Breast epithelium (tissue), 3 donors: ENCODE measurements around the gene RIPOR3.

Source experiments
- POLR2A ChIP-seq: fragments of 450-650 bp; IDR thresholded peaks from one replicate; pipeline ENCODE4 v1.6.1; 2016; ENCODE audit warnings: antibody characterized with exemption, mild to moderate bottlenecking, moderate library complexity
- TF ChIP-seq, protein P1 (sequence below), 3 donors: fragments of 450-650 bp; IDR thresholded peaks; one replicate each; pipeline ENCODE4 v1.5.1; 2016 to 2017; ENCODE audit warnings: antibody characterized with exemption in 3 of 3, mild to moderate bottlenecking in 3 of 3, moderate library complexity in 3 of 3

DNA sequence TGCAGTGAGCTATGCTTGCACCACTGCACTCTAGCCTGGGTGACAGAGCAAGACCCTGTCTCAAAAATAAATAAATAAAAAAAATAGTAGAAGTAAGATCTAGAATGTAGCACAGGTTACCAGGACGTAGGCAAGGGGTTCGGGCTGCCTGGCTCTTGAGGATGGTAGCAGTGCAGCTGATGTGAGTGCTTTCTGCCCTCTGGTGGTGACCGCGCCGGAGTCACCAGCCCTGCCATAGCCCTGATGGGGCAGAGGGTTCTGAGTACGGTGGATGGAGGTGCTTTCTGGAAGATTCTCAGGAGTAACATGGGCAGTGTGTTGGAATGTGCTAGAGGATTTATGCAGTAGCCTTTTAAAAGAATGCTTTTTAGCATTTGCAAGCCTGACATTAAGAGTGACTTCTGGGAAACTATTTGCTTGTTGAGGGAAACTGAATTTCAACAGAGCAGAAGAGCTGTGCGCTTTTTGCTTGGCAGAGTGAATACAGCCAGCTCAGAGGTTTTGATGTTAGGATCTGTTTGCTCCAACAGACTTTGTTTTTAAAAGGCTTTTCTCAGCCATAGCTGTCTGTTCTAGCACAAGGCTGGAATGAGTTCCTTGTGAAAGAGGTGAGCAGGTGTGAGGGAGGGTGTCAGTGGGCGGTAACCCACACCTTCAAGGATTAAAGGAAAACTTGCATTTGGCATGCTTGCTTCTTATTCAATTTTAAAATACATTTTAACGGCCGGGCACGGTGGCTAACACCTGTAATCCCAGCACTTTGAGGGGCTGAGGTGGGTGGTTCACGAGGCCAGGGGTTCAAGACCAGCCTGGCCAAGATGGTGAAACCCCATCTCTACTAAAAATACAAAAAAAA lies 115.2 kb downstream of the RIPOR3 start:
- TF ChIP-seq, protein P1, sequence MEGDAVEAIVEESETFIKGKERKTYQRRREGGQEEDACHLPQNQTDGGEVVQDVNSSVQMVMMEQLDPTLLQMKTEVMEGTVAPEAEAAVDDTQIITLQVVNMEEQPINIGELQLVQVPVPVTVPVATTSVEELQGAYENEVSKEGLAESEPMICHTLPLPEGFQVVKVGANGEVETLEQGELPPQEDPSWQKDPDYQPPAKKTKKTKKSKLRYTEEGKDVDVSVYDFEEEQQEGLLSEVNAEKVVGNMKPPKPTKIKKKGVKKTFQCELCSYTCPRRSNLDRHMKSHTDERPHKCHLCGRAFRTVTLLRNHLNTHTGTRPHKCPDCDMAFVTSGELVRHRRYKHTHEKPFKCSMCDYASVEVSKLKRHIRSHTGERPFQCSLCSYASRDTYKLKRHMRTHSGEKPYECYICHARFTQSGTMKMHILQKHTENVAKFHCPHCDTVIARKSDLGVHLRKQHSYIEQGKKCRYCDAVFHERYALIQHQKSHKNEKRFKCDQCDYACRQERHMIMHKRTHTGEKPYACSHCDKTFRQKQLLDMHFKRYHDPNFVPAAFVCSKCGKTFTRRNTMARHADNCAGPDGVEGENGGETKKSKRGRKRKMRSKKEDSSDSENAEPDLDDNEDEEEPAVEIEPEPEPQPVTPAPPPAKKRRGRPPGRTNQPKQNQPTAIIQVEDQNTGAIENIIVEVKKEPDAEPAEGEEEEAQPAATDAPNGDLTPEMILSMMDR (IDR thresholded peaks at IDR 0.05): peak in 2 of 3 donors; percentile 48 to 63
- no peak for TF ChIP-seq POLR2A
